ENCODE measurements around the gene ZNF541. TPM values are rescaled to one million over a fixed set of nuclear protein-coding genes. Genes with fewer than 3 reads are reported as not detected.
A peak's percentile ranks its signal among the peaks of the same experiment; 100 is the strongest.

Gene ZNF541
- polyA plus RNA-seq, 10 donors, result 0.14 to 0.44 (median 0.20) TPM; not detected in 2

DNA sequence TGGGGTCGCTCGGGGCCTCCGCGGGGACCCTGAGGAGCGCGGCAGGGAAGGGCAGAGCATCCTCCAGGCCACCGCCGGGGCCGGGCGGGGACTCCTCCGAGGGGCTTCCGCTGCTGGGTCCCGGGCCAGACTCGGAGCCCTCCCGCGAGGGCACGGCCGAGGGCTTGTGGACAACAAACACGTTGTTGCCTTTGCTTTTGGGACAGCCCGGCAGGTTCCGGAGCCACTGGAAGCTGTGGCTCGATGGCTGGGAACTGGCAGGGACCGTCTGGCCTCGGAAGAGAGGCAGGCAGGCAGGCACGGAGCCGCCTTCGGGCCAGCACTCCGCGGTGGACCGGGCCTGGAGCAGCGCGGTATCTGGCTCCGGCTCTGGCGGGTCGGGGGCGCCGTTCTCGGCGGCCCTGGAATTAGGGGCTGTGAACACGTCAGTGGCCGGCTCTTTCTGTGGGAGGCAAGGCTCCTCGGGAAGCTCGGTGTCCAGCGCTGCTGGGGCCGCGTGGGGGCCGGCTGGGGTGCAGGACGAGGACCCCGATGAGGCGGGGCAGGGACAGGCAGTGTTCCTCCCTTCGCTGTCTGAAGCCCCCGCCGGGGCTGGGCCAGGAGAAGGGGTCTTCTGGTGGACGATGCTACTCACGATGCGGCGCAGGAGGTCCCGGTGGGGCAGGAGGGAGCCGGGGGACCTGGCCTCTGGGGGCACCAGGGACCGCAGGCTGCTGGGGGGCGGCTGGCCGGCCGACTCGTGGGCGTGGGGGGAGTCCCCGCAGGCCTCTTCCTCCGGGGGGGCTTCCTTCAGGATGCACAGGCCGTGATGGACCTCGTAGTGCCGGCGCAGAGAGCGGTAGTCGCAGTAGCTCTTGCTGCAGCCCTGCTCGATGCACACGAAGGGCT, 27.6 kb downstream of the ZNF541 start:
- peak in 1 of 3 donors; percentile 21 for DNase-seq

DNA sequence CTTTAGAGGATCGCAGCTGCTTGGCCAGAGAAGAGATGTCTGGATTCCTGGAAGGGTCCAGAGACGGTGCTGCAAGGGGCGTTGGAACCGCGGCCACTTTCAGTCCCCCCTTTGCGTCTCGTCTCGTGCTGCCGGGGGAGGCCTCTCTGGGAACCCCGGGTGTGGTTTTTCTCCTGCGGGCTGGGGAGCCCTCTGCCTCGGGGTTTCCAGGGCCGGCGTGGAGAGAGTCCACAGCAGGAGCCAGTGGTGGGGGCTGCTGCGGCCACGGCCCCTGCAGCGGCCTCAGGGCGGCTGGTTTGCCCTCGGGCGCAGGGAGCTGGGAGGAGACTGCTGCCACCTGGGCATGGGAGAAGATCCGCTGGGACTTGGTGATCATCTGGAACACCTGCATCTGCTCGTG, 28.5 kb downstream of the ZNF541 start:
- no peak for DNase-seq

DNA sequence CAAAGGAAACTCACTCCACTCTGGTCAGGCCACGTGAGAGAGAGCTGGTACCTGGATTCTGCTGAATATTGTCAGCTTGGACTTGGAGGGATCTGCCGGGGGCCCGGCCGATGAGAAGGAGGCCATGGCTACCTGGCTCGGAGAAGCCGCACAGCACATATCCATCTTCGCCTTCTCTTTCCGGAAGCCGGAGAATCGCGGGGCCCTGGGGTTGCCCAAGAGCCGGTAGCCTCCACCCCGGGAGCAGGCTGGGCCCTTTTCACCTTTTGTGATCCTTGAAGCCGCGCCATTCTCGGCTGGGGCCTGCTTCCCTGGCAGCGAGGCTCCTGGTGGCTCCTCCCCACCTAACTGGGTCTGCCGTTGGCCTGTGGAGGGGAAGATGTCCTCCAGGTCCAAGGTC, 28.9 kb downstream of the ZNF541 start:
- no peak for DNase-seq

DNA sequence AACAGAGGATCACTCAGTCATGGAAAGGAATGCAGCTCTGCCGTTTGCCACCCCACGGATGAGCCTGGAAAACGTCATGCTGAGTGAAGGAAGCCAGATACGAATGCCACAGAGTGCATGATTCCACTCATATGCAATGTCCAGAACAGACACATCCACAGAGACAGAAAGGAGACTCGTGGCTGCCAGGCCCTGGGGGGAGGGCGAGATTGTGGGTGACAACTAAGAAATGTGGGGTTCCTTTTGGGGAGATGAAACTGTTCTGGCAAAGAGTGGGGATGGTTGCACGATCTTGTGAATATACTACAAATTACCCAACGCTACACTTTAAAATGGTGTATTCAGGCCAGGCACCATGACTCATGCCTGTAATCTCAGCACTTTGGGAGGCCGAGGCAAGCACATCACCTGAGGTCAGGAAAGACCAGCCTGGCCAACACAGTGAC, 30.9 kb downstream of the ZNF541 start:
- DNase-seq, result no peak

DNA sequence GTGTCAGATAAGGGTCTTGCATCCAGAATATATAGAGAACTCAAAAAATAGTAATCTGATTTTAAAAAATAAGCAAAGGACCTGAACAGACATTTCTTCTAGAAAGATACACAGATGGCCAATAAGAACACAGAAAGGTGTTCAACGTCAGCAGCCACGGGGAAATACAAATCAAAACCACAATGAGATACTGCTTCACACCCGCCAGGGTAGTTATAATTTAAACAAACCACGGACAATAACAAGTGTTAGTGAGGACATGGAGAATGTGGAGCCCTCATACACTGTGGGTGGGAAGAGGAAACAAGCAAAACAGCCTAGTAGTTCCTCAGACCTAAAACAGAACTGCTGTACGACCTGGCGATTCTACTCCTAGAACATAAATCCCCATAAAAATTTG, 31.4 kb downstream of the ZNF541 start:
- DNase-seq, result no peak

- peak in 1 of 3 donors; percentile 19 for DNase-seq
Measured at GRCh38 chr19:47540748-47541147, 32.2 kb downstream of the ZNF541 start.

- DNase-seq, result no peak
Measured at GRCh38 chr19:47539747-47540311, 33.1 kb downstream of the ZNF541 start.

- no peak for DNase-seq
Measured at GRCh38 chr19:47538812-47539211, 34.1 kb downstream of the ZNF541 start.

- no peak for DNase-seq
Measured at GRCh38 chr19:47537493-47537892, 35.5 kb downstream of the ZNF541 start.

DNA sequence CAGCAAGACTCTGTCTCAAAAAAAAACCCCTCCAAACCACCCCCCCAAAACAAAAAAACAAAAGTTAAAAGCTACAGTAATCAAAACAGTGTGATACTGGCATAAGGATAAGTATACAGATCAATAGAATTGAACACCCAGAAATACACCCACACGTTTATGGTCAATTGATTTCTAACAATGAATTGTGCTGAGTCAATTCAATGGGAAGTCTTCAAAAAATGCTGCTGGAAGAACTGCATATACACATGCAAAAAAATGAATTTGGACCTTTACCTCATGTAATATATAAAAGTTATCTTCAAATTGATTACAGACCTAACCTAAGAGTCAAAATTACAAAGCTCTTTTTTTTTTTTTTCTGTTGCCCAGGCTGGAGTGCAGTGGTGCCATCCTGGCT, 38.3 kb downstream of the ZNF541 start:
- no peak for DNase-seq

DNA sequence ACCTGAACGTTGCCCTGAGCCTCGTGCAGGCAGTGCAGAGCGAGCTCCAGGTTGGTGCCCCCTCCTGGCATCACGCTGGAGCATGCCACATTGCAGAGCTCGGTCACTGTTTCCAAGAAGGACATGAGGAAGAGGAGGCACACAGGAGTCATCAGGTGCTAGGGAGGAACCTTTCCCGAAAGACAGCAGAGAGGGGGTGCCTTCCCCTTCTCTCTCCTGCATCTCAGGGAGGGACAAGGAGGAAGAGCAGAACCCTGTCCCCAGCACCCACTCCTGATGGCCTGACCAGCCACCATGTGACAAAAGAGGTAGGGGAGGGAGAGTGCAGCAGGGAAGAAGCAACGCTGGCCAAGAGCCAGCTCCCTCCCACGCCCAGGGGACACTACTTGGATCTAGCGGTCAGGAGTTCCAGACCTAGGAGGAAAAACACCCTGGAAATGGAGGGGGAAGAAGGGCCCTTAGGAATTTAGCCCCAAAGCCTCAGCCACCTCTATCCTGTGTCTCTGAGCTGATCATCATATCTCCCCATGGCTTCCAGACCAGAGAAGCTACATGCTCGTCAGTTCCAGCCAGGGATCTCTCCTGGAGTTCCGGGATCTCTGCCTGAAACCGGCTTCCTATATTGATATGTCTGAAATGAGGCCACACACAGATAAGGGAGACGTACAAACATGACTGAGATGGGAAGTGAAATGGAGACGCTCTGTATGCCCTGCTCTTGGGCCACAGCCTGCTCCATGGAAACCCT, 41.1 kb downstream of the ZNF541 start:
- peak in 1 of 3 donors; percentile 27 for DNase-seq

DNA sequence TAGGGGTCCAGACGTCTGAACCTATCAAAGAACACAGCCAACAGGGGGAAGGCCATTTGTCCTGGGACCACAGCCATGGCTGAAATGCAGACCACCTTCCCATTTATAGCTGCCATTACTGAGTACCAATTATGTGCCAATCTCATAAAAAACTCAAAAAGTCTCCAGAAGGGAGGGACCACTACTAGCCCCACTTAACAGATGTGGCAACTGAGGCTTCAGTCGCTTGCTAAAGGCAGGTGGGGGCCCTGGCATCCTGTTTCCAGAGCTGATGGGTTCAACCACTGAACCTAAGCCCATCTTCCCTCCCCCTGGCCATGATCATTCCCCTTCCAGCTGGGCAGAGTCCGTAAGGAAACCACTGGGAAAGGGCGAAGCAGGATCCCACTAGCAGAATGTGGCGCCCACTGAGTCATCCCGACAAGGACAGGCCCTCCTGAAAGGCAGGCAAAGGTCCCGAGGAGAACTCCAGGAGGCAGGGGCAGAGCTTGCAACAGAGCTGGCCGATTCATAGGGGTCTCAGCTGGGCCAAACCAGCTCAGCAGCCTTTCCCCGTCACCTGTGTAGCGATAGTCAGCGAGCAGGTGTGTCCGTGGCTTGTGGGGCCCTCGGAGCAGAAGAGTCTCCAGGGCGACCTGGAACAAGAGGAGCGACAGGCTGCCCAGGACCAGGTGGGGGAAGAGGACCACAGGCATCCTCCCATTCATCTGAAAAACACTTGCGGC, 43.8 kb downstream of the ZNF541 start:
- DNase-seq, result no peak

GRCh38 chr19:47526798-47527197, 46.1 kb downstream of the ZNF541 start:
- no peak for DNase-seq

GRCh38 chr19:47523473-47523872, 49.5 kb downstream of the ZNF541 start:
- no peak for DNase-seq

Other genes starting within 250 kb of the ZNF541 start
- under 1 TPM; 0.30 to 0.63 (median 0.42) TPM for gene C5AR2, start 241.0 kb downstream of the ZNF541 start, polyA plus RNA-seq (ENCODE audit: insufficient read length in 10 of 10)
- 10 to 100 TPM in 7 of 10 donors, 1 to 10 TPM in 3; 8.1 to 12.5 (median 10.7) TPM for gene DHX34, start 223.8 kb downstream of the ZNF541 start, polyA plus RNA-seq (ENCODE audit: insufficient read length in 10 of 10)
- 10 to 100 TPM in 5 of 10 donors, 1 to 10 TPM in 5; 7.6 to 13.9 (median 10.9) TPM for gene MEIS3, start 153.6 kb downstream of the ZNF541 start, polyA plus RNA-seq (ENCODE audit: insufficient read length in 10 of 10)
- under 1 TPM; 0.05 to 0.45 (median 0.18) TPM for gene SLC8A2, start 101.3 kb downstream of the ZNF541 start, polyA plus RNA-seq (ENCODE audit: insufficient read length in 10 of 10)
- gene KPTN, start 88.9 kb downstream of the ZNF541 start, polyA plus RNA-seq (ENCODE audit: insufficient read length in 10 of 10), result 10 to 100 TPM in 1 of 10 donors, 1 to 10 TPM in 9; 6.4 to 10.2 (median 7.9) TPM
- 100 to 1,000 TPM in 1 of 10 donors, 10 to 100 TPM in 9; 79.3 to 104 (median 83.2) TPM for gene NAPA, start 58.1 kb downstream of the ZNF541 start, polyA plus RNA-seq (ENCODE audit: insufficient read length in 10 of 10)
- gene BICRA, start 36.0 kb upstream of the ZNF541 start, polyA plus RNA-seq (ENCODE audit: insufficient read length in 10 of 10), result 10 to 100 TPM in 4 of 10 donors, 1 to 10 TPM in 6; 5.7 to 12.6 (median 10.0) TPM
- gene EHD2, start 140.3 kb upstream of the ZNF541 start, polyA plus RNA-seq (ENCODE audit: insufficient read length in 10 of 10), result 100 to 1,000 TPM in 8 of 10 donors, 10 to 100 TPM in 2; 86.8 to 144 (median 110) TPM
- 100 to 1,000 TPM; 398 to 594 (median 527) TPM for gene NOP53, start 172.4 kb upstream of the ZNF541 start, polyA plus RNA-seq (ENCODE audit: insufficient read length in 10 of 10)
- gene SELENOW, start 205.6 kb upstream of the ZNF541 start, polyA plus RNA-seq (ENCODE audit: insufficient read length in 10 of 10), result 100 to 1,000 TPM; 634 to 857 (median 820) TPM
- not detected for gene TPRX1, start 231.4 kb upstream of the ZNF541 start, polyA plus RNA-seq (ENCODE audit: insufficient read length in 10 of 10)
- gene CRX, start 248.8 kb upstream of the ZNF541 start, polyA plus RNA-seq (ENCODE audit: insufficient read length in 10 of 10), result under 1 TPM in 1 of 10 donors, not detected in 9; 0.14 TPM

Measured in muscle of back (tissue), 11 donors.